GM12878 (cell line): ENCODE measurements around the gene MACROD2. TPM values are rescaled to one million over a fixed set of nuclear protein-coding genes. Genes with fewer than 3 reads are reported as not detected.

Source experiments
- ATAC-seq: fragments of 200-7000 bp; cut with Tn5 transposase; 3 replicates; pipeline ENCODE4 v1.9.1; 2020; ENCODE audit warnings: mild to moderate bottlenecking, moderate library complexity
- BruUV-seq: library from RNA; stranded (reverse); fragments of 400-500 nt; replicated peaks from 2 replicates; lab custom pipeline; 2021; lab: Mats Ljungman, UMichigan
- CTCF ChIA-PET: fragments of 300-600 bp; sonication (Branson Sonifier 250); formaldehyde crosslinking; extraction: SDS; loops from one replicate; lab custom pipeline; 2021; ENCODE audit warnings: inconsistent platforms; lab: Yijun Ruan, JAX
- POLR2A ChIA-PET: fragments of 350-600 bp; formaldehyde crosslinking; extraction: SDS; loops from one replicate; lab custom pipeline; 2021; ENCODE audit warnings: inconsistent platforms; lab: Charles Lee
- RAD21 ChIA-PET: fragments of 300-600 bp; sonication (Branson Sonifier 250); formaldehyde crosslinking; loops from one replicate; lab custom pipeline; 2023; ENCODE audit warnings: antibody characterized with exemption; ENCODE audit not compliant: unreplicated experiment; lab: Charles Lee
- SMC1A ChIA-PET: fragments of 300-600 bp; sonication (Branson Sonifier 250); formaldehyde crosslinking; loops from one replicate; lab custom pipeline; 2023; ENCODE audit not compliant: unreplicated experiment, uncharacterized antibody; lab: Charles Lee
- DNase-seq: peaks from one replicate; pipeline ENCODE4 v3.0.0-alpha.2; 2011; ENCODE audit warnings: low read depth, low spot score
- FAIRE-seq: peaks from 3 replicates; lab custom pipeline; 2011; peaks lifted over from hg19 to GRCh38; lab: Jason Lieb, UNC
- H2AFZ ChIP-seq: 2 replicates; pipeline ENCODE4 v1.6.0; 2011; ENCODE audit warnings: low read depth, low read length, control low read depth; ENCODE audit not compliant: control insufficient read depth
- H3K27ac ChIP-seq: 2 replicates; pipeline ENCODE4 v1.5.1; 2011; ENCODE audit warnings: control low read depth; ENCODE audit not compliant: control insufficient read depth, insufficient read depth
- H3K27me3 ChIP-seq, 2 experiments: replicated peaks in 1 of 2; 2 replicates each; pipeline versions ENCODE4 v1.6.0 to v1.6.1; 2011; ENCODE audit warnings: low read length in 1 of 2; ENCODE audit not compliant: control insufficient read depth in 2 of 2, insufficient read depth in 2 of 2
- H3K36me3 ChIP-seq, 2 experiments: 2 replicates each; pipeline ENCODE4 v1.5.1; 2011; ENCODE audit warnings: low read length in 1 of 2; ENCODE audit not compliant: control insufficient read depth in 2 of 2, insufficient read depth in 2 of 2
- H3K4me1 ChIP-seq: 2 replicates; pipeline ENCODE4 v1.6.1; 2011; ENCODE audit warnings: mild to moderate bottlenecking, low read length, moderate library complexity, mixed read lengths; ENCODE audit not compliant: control insufficient read depth, insufficient read depth
- H3K4me2 ChIP-seq: 2 replicates; pipeline ENCODE4 v1.6.0; 2011; ENCODE audit warnings: control low read depth; ENCODE audit not compliant: control insufficient read depth, insufficient read depth
- H3K4me3 ChIP-seq: fragments of 200-600 bp; sonication (generic); 2 replicates; pipeline ENCODE4 v1.5.1; 2016
- H3K79me2 ChIP-seq: 2 replicates; pipeline ENCODE4 v1.6.0; 2011; ENCODE audit warnings: low read length; ENCODE audit not compliant: control insufficient read depth, insufficient read depth
- H3K9ac ChIP-seq: 2 replicates; pipeline ENCODE4 v1.8.0; 2011; ENCODE audit warnings: low read length, control low read depth, mixed read lengths; ENCODE audit not compliant: control insufficient read depth, insufficient read depth
- H3K9me3 ChIP-seq: replicated peaks from 3 replicates; pipeline ENCODE4 v1.5.1; 2011; ENCODE audit warnings: mild to moderate bottlenecking, low read length; ENCODE audit not compliant: control insufficient read depth, insufficient read depth
- H4K20me1 ChIP-seq: 2 replicates; pipeline ENCODE4 v1.6.0; 2011; ENCODE audit not compliant: control insufficient read depth, insufficient read depth
- ASH2L ChIP-seq: fragments of 300-600, 200-600 bp; sonication (generic); IDR thresholded peaks from 2 replicates; pipeline ENCODE4 v1.6.1; 2017; ENCODE audit warnings: low read depth, mild to moderate bottlenecking, borderline replicate concordance
- KLF5 ChIP-seq: fragments of 450-650 bp; IDR thresholded peaks from 2 replicates; pipeline ENCODE4 v1.6.1; 2014; ENCODE audit warnings: mild to moderate bottlenecking; ENCODE audit not compliant: partially characterized antibody
- LARP7 ChIP-seq: fragments of 450-650 bp; IDR thresholded peaks from 2 replicates; pipeline ENCODE4 v1.6.1; 2017; ENCODE audit warnings: mild to moderate bottlenecking
- RAD21 ChIP-seq: IDR thresholded peaks from 2 replicates; pipeline ENCODE4 v1.6.1; 2011; ENCODE audit warnings: mild to moderate bottlenecking, low read depth, low read length, moderate library complexity; ENCODE audit not compliant: insufficient read depth
- RAD51 ChIP-seq: fragments of 450-650 bp; IDR thresholded peaks from 2 replicates; pipeline ENCODE4 v1.6.1; 2016; ENCODE audit warnings: moderate library complexity, mild to moderate bottlenecking, inconsistent platforms
- SMAD1 ChIP-seq: fragments of 450-650 bp; IDR thresholded peaks from 2 replicates; pipeline ENCODE4 v1.6.1; 2018; ENCODE audit warnings: mild to moderate bottlenecking, low read depth; ENCODE audit not compliant: partially characterized antibody
- SP1 ChIP-seq: IDR thresholded peaks from one replicate; pipeline ENCODE4 v1.6.1; 2011; ENCODE audit warnings: low read depth, low read length
- TCF7 ChIP-seq: IDR thresholded peaks from 2 replicates; pipeline ENCODE4 v1.6.1; 2014; ENCODE audit warnings: antibody characterized with exemption, borderline replicate concordance
- ZBTB11 ChIP-seq: fragments of 450-650 bp; formaldehyde crosslinking; IDR thresholded peaks from 2 replicates; pipeline ENCODE4 v1.5.0; 2022; ENCODE audit warnings: mild to moderate bottlenecking, missing genetic modification characterization
- ZBTB4 ChIP-seq: fragments of 450-650 bp; formaldehyde crosslinking; IDR thresholded peaks from 2 replicates; pipeline ENCODE4 v1.4.0; 2022; ENCODE audit warnings: mild to moderate bottlenecking, moderate library complexity
- ZNF24 ChIP-seq: fragments of 450-650 bp; IDR thresholded peaks from 2 replicates; pipeline ENCODE4 v1.6.1; 2017; ENCODE audit warnings: antibody characterized with exemption, mild to moderate bottlenecking
- ZNF622 ChIP-seq: fragments of 450-650 bp; IDR thresholded peaks from 2 replicates; pipeline ENCODE4 v1.6.1; 2017; ENCODE audit warnings: mild to moderate bottlenecking, inconsistent platforms
- WGBS: methylation state at CpG from one replicate; pipeline ENCODE4 v1.1.6; 2016; ENCODE audit warnings: low lambda C conversion rate; ENCODE audit not compliant: insufficient replicate concordance, insufficient coverage; ENCODE audit errors: missing lambda C conversion rate; 5-methylcytosine and 5-hydroxymethylcytosine counted together
- in situ Hi-C: fragments of 300-500 bp; cut with MboI; formaldehyde crosslinking; loops from 9 replicates; pipeline ENCODE4 v1.14.3; 2018; ENCODE audit warnings: mixed read lengths
- intact Hi-C: fragments of 100-400 bp; cut with micrococcal nuclease; formaldehyde crosslinking; loops from one replicate; pipeline ENCODE4 v1.14.2; 2022; ENCODE audit not compliant: unreplicated experiment
- polyA plus RNA-seq, 11 experiments: library from polyadenylated mRNA; depleted of rRNA in 4 of 11; unstranded in 6 of 11; stranded (reverse) in 5 of 11; fragments of >200 nt; fragmentation: Nextera tagmentation in 4 of 11; fragmentation: Illumina TruSeq in 1 of 11; extraction: Ambion mirVana in 4 of 11; extraction: Trizol in 1 of 11; gene quantifications; 1 replicate in 1 of 11; 2 replicates in 10 of 11; pipeline versions ENCODE4 v1.2.1 to v1.2.3, GENCODE V29; 2011 to 2016; ENCODE audit warnings: inconsistent platforms in 2 of 11, missing spikeins in 2 of 11, low read depth in 1 of 11
- total RNA-seq, 4 experiments: library from RNA; depleted of rRNA in 3 of 4; stranded (reverse); fragments of >200 nt in 3 of 4; fragmentation: Illumina TruSeq in 1 of 4; extraction: Trizol in 1 of 4; gene quantifications; 2 replicates each; pipeline versions ENCODE4 v1.2.1 to v1.2.3, GENCODE V29; 2013 to 2021
- TF ChIP-seq, protein P1 (sequence below), 3 experiments: IDR thresholded peaks in 2 of 3; conservative IDR thresholded peaks in 1 of 3; 2 replicates each; pipeline ENCODE4 v1.5.1; 2011; ENCODE audit warnings: low read depth in 3 of 3, low read length in 3 of 3, mild to moderate bottlenecking in 3 of 3, control low read depth in 2 of 3, moderate library complexity in 2 of 3, inconsistent platforms in 1 of 3, mixed read lengths in 1 of 3; ENCODE audit not compliant: control insufficient read depth in 2 of 3, insufficient read depth in 1 of 3; ENCODE audit errors: extremely low read depth in 1 of 3

The MACROD2 gene
- total and polyA plus RNA-seq, 10 of the 15 experiments (the other 5 are each of a cell fraction or from before 2014, with no cell fraction given), result 1.1 to 21.5 (median 2.2) TPM

GRCh38 chr20:15837563-15837962, 1842.2 kb downstream of the MACROD2 start (continued):
- TF ChIP-seq ZNF622, result no peak

DNA sequence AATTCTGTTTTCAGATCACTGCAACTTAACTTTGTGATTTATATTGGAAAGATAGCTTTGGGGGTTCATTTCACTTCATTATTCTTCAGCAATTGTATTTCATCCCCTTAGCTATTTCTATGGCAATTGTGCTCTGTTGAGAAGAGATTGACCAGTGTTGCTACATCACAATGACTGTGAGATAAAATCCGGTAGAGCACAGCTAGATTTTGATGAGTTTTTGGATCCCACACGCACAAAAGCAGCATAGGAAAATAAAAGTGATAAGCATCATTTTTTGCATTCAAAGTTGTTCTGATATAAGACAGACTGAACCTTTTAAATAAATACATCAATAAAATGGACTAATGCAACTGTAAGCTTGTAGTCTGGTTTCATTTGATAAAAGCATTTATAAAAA, 1843.2 kb downstream of the MACROD2 start:
- H3K36me3 ChIP-seq, result no peaks in the 10 kb centered on the region
- 88% methylated on average over 2 of the region's 2 CpGs for WGBS
- H3K9ac ChIP-seq, result no peak overlapping the region
- no peak overlapping the region for H2AFZ ChIP-seq
- no peaks in the 10 kb centered on the region for H3K27me3 ChIP-seq
- no peaks in the 10 kb centered on the region for H3K79me2 ChIP-seq
- in situ Hi-C loops, result no loop called here
- no peaks in the 10 kb centered on the region; the same call in 2 of the 3 replicates for H3K9me3 ChIP-seq
- no peaks in the 10 kb centered on the region for H3K4me1 ChIP-seq
- no peak overlapping the region for H3K4me3 ChIP-seq
- no peak overlapping the region for H3K4me2 ChIP-seq
- no peak overlapping the region for H3K27ac ChIP-seq
- ChIA-PET SMC1A (interaction anchor here (0.8 kb wide), 1 partner anchor 28 kb away, joined by 4 read pairs; no protein-coding TSS in a partner anchor), CTCF (interaction anchor here (0.6 to 1.5 kb wide), 3 partner anchors 9 to 979 kb away, joined by 3 to 4 read pairs (median 4); no protein-coding TSS in a partner anchor), RAD21 (no interaction called here), POLR2A (no interaction called here)
- intact Hi-C loops, result no loop called here
- no TSS peak for BruUV-seq
- FAIRE-seq (no peak), DNase-seq (no peak), ATAC-seq (no peak)
- no peaks in the 10 kb centered on the region for H4K20me1 ChIP-seq
- TF ChIP-seq, protein P1, sequence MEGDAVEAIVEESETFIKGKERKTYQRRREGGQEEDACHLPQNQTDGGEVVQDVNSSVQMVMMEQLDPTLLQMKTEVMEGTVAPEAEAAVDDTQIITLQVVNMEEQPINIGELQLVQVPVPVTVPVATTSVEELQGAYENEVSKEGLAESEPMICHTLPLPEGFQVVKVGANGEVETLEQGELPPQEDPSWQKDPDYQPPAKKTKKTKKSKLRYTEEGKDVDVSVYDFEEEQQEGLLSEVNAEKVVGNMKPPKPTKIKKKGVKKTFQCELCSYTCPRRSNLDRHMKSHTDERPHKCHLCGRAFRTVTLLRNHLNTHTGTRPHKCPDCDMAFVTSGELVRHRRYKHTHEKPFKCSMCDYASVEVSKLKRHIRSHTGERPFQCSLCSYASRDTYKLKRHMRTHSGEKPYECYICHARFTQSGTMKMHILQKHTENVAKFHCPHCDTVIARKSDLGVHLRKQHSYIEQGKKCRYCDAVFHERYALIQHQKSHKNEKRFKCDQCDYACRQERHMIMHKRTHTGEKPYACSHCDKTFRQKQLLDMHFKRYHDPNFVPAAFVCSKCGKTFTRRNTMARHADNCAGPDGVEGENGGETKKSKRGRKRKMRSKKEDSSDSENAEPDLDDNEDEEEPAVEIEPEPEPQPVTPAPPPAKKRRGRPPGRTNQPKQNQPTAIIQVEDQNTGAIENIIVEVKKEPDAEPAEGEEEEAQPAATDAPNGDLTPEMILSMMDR (IDR thresholded peaks at IDR 0.05 in 2 of 3, conservative IDR thresholded peaks at IDR 0.05 in 1 of 3; ENCODE audit: control insufficient read depth in 2 of 3, extremely low read depth in 1 of 3, insufficient read depth in 1 of 3, low read depth in 3 of 3, low read length in 3 of 3), result no peak
- TF ChIP-seq TCF7, result no peak
- TF ChIP-seq SMAD1, result no peak
- TF ChIP-seq ZBTB4 (CRISPR knock-in tag), result no peak
- TF ChIP-seq ASH2L, result no peak
- no peak for TF ChIP-seq SP1
- TF ChIP-seq KLF5, result no peak
- TF ChIP-seq ZBTB11 (CRISPR knock-in tag), result no peak
- TF ChIP-seq ZNF24, result no peak
- TF ChIP-seq LARP7, result no peak
- no peak for TF ChIP-seq RAD51
- no peak for TF ChIP-seq RAD21
